ENCODE data around the gene SYDE2. TPM values are rescaled to one million over a fixed set of nuclear protein-coding genes. Genes with fewer than 3 reads are reported as not detected.
A peak's percentile ranks its signal among the peaks of the same experiment; 100 is the strongest.
"Not testable (repeated sequence)": the region's sequence is repeated elsewhere in the genome, so short reads cannot be mapped to it uniquely, and the experiment has no call there.

Gene SYDE2, protein sequence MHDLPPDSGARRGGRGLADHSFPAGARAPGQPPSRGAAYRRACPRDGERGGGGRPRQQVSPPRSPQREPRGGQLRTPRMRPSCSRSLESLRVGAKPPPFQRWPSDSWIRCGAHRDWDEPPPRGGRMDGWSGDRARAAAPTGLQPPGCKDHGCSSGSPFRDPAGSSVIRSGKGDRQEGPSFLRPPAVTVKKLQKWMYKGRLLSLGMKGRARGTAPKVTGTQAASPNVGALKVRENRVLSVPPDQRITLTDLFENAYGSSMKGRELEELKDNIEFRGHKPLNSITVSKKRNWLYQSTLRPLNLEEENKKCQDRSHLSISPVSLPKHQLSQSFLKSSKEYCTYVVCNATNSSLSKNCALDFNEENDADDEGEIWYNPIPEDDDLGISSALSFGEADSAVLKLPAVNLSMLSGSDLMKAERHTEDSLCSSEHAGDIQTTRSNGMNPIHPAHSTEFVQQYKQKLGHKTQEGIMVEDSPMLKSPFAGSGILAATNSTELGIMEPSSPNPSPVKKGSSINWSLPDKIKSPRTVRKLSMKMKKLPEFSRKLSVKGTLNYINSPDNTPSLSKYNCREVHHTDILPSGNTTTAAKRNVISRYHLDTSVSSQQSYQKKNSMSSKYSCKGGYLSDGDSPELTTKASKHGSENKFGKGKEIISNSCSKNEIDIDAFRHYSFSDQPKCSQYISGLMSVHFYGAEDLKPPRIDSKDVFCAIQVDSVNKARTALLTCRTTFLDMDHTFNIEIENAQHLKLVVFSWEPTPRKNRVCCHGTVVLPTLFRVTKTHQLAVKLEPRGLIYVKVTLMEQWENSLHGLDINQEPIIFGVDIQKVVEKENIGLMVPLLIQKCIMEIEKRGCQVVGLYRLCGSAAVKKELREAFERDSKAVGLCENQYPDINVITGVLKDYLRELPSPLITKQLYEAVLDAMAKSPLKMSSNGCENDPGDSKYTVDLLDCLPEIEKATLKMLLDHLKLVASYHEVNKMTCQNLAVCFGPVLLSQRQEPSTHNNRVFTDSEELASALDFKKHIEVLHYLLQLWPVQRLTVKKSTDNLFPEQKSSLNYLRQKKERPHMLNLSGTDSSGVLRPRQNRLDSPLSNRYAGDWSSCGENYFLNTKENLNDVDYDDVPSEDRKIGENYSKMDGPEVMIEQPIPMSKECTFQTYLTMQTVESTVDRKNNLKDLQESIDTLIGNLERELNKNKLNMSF
- total RNA-seq = 10.7 TPM

DNA sequence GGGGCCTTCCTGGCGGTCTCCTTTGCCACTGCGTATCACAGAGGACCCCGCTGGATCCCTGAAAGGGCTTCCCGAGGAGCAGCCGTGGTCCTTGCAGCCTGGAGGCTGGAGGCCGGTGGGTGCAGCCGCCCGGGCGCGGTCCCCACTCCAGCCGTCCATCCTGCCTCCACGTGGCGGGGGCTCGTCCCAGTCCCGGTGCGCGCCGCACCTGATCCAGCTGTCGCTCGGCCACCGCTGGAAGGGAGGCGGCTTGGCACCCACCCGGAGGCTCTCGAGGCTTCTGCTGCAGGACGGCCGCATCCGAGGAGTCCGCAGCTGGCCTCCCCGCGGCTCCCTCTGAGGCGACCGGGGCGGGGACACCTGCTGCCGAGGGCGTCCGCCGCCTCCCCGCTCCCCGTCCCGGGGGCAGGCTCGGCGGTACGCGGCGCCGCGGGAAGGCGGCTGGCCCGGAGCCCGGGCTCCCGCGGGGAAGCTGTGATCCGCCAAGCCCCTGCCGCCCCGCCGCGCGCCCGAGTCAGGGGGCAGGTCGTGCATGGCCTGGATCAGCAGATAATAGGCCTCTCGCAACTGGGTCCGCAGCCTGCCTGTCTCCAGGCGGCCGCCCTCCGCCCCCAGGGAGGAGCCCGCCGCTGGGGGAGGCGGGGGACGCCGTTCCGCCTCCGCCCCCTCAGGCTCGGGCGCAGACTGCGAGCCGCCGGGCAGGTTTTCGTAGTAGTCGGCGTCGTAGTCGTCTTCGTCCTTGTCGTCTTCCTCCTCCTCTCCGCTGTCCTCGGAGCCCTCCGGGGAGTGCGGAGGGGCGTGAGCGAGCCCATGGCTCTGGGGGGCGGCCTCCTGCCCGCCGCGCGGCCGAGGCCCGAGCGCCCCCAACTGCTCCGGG lies at the start of gene SYDE2:
Gene SYDE2, minus strand, starts transcription at position 554 of the 877 bp plus-strand sequence. Its CDS starts 20 bp downstream, at position 534.
- peaks cover 19% of the 10 kb centered on the region for H3K4me1 ChIP-seq (ENCODE audit: insufficient read depth, low read length)
- no peaks in the 10 kb centered on the region for H3K9me3 ChIP-seq (ENCODE audit: low read depth, low read length)
- H3K27me3 ChIP-seq (ENCODE audit: insufficient read depth, low read length) = peaks cover 57% of the 10 kb centered on the region
- H3K4me3 ChIP-seq (ENCODE audit: low read length) = peak within 1 kb of the TSS; percentile 49

DNA sequence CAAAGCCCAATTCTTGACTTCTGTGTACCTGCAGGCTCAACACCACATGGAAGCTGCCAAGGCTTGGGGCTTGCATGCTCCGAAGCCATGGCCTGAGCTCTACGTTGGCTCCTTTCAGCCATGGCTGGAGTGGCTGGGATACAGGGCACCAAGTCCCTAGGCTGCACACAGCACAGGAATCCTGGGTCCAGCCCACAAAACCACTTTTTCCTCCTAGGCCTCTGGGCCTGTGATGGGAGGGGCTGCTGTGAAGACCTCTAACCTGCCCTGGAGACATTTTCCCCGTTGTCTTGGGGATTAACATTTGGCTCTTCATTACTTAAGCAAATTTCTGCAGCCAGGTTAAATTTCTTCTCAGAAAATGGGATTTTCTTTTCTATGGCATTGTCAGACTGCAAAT lies 48.2 kb upstream of the SYDE2 start:
- H3K4me3 ChIP-seq (ENCODE audit: low read length); H3K4me1 ChIP-seq (ENCODE audit: insufficient read depth, low read length); H3K9me3 ChIP-seq (ENCODE audit: low read depth, low read length); H3K27me3 ChIP-seq (ENCODE audit: insufficient read depth, low read length): not testable (repeated sequence)

DNA sequence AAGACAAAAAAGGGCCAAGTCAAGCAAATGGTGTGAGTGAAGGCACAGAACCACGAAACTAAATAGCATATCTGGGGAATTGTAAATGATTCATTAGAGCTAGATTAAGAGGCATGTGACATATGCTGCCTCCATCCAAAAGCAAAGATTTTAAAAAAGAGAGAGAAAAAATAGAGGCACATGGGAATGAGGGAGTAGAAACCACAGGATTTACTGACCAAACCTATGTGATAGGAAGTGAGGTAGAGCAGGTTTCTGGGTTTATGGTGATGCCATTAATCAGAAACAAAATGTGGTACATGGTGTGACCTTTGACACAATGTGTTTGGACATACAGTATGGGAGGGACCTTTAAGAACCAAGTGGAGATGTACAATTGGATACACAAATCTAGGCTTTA lies 45.1 kb upstream of the SYDE2 start:
- H3K4me1 ChIP-seq (ENCODE audit: insufficient read depth, low read length) = no peaks in the 10 kb centered on the region
- no peaks in the 10 kb centered on the region for H3K27me3 ChIP-seq (ENCODE audit: insufficient read depth, low read length)
- no peak overlapping the region for H3K4me3 ChIP-seq (ENCODE audit: low read length)
- H3K9me3 ChIP-seq (ENCODE audit: low read depth, low read length) = no peaks in the 10 kb centered on the region

DNA sequence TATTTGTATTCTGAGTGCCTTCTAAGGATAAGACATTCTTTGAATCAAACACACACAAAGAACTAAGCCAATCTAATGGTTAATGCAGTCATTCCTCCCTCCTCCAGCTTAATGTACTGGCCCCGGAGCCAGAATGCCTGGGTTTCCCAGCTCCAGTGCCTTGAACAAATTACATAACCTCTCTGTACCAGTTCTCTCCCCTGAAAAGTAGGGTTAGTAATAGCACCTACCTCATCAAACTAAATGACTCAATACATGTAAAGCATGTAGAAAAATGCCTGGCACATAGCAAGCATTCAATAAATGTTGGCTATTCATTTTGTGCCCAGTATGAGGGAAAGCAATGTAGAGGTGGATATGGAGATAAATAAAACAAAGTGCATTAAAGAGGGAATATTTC lies 44.6 kb upstream of the SYDE2 start:
- no peaks in the 10 kb centered on the region for H3K27me3 ChIP-seq (ENCODE audit: insufficient read depth, low read length)
- no peak overlapping the region for H3K4me3 ChIP-seq (ENCODE audit: low read length)
- no peaks in the 10 kb centered on the region for H3K4me1 ChIP-seq (ENCODE audit: insufficient read depth, low read length)
- H3K9me3 ChIP-seq (ENCODE audit: low read depth, low read length) = no peaks in the 10 kb centered on the region

DNA sequence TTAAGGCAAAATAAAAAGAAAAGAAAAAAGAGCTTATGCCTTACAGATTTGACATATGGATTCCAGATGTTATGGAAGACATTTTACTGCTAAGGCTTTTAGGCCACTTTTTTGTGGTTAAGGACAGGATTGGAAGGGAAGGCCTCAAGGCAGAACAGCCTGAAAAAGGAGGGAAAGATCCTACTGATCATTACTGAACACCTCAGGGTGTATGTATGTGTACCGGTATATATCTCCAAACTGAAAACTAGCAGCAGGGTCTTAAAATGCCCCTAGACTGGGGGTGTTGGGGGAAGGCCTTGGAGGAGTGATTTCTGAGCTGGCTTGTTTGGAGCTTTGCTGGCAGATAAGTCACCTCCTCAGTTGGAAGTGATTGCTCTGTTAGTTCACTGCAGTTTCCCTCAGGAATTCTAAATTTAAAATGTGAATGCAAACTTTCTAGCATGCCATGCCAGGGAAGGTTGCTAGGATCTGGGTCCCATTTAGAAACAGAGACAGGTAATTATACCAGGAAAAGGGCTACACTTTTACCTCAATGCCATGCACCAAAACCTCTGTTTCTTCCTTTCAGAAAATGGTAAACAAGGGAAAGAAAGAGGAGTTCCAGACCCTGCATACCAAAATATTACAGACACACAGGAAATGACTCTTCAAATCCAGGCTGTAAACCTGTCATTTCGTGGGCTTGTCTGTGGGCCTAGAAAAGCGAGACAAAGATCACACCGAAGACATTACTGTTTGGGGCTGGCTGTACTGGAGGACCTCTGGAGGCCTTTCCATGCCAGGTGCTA lies 43.6 kb upstream of the SYDE2 start:
- Histone ChIP-seq H3K27me3 (ENCODE audit: insufficient read depth, low read length) (no peaks in the 10 kb centered on the region), H3K4me1 (ENCODE audit: insufficient read depth, low read length) (no peaks in the 10 kb centered on the region), H3K9me3 (ENCODE audit: low read depth, low read length) (no peaks in the 10 kb centered on the region), H3K4me3 (ENCODE audit: low read length) (no peak overlapping the region)

DNA sequence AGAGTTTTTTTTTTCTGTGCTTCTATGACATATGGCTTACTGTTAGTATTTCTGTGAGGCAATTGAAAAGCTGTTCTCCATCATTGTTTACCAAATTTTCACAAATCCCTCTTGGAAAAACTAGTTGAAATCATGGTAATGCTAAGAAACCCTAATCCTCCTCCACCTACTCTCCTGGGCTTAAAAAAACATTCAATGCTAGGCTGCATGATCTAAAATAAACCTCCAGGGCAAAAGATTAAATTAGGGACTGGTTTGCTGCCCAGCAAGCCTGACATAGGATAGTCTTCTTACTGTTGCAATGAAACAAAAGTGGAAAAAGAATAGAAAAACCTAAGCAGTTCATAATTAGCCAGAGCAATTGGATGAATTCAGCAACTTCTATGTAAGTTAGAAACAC lies 42.6 kb upstream of the SYDE2 start:
- H3K4me1 ChIP-seq (ENCODE audit: insufficient read depth, low read length) = no peaks in the 10 kb centered on the region
- H3K27me3 ChIP-seq (ENCODE audit: insufficient read depth, low read length) = no peaks in the 10 kb centered on the region
- no peaks in the 10 kb centered on the region for H3K9me3 ChIP-seq (ENCODE audit: low read depth, low read length)
- H3K4me3 ChIP-seq (ENCODE audit: low read length) = no peak overlapping the region

DNA sequence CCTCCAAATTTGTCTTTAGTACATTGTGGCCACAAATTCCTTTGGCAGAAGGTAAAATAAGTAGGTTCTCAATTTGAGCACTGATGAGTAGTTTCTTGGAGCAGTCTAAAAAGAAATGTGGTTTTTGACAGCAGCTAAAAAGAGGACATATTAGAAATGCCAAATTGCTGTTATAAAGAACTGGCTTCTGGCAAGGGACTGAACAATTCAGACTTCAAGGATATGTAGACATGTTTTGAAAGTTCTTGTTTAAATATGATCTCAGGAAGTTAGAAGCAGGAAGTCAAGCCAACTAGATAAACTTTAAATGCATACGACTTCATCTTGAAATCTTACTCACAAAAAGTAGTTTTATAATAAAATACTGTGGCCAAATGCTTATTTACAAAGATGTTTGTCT lies 39.8 kb upstream of the SYDE2 start:
- H3K4me3 ChIP-seq (ENCODE audit: low read length) = no peak overlapping the region

DNA sequence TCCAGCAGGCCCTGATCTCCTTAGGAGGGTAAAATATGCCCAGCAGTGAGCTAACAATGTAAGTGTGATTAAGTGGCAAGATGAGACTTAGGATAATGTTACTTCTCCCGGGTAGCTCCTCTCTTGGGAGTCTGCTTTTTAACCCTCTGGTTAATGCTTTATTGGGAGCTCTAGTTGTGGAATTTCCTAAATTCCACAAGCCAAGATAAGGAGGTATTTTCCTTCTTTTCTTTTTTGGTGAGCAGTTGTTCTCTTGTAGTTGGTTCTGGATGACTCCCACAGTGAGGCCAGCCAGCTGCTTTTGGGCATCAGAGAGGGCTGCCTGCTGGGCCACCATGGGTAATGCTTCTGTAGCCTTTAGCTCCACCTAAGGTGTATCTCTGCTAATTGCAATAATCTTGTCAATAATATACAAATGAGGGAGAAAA lies 39.4 kb upstream of the SYDE2 start:
- H3K4me1 ChIP-seq (ENCODE audit: insufficient read depth, low read length) = no peaks in the 10 kb centered on the region
- no peaks in the 10 kb centered on the region for H3K9me3 ChIP-seq (ENCODE audit: low read depth, low read length)
- no peak overlapping the region for H3K4me3 ChIP-seq (ENCODE audit: low read length)
- no peaks in the 10 kb centered on the region for H3K27me3 ChIP-seq (ENCODE audit: insufficient read depth, low read length)

More for the DNA sequence above, 39.8 kb upstream of the SYDE2 start:
- H3K9me3 ChIP-seq (ENCODE audit: low read depth, low read length) = no peaks in the 10 kb centered on the region
- H3K27me3 ChIP-seq (ENCODE audit: insufficient read depth, low read length) = no peaks in the 10 kb centered on the region
- H3K4me1 ChIP-seq (ENCODE audit: insufficient read depth, low read length) = no peaks in the 10 kb centered on the region

DNA sequence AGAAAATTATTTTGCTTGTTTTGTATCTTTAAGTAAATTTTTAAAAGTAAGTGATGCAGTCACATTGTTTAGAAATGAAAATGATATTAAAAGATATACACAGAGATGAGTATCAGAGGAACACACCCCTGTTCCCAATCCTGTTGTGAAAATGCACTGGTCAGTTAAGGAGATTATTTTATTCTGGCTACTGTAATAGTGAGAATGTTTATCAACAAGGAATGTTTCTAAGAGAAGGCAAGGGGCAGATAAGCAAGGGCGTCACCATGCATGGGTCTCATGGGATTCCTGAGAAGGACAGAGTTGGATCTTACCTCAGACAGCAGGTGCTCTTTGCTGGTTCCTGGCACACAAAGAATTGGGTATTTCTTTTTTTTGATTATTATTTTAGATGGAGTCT lies 36.8 kb upstream of the SYDE2 start:
- no peak overlapping the region for H3K4me3 ChIP-seq (ENCODE audit: low read length)
- no peaks in the 10 kb centered on the region for H3K27me3 ChIP-seq (ENCODE audit: insufficient read depth, low read length)
- H3K4me1 ChIP-seq (ENCODE audit: insufficient read depth, low read length) = no peaks in the 10 kb centered on the region
- no peaks in the 10 kb centered on the region for H3K9me3 ChIP-seq (ENCODE audit: low read depth, low read length)

DNA sequence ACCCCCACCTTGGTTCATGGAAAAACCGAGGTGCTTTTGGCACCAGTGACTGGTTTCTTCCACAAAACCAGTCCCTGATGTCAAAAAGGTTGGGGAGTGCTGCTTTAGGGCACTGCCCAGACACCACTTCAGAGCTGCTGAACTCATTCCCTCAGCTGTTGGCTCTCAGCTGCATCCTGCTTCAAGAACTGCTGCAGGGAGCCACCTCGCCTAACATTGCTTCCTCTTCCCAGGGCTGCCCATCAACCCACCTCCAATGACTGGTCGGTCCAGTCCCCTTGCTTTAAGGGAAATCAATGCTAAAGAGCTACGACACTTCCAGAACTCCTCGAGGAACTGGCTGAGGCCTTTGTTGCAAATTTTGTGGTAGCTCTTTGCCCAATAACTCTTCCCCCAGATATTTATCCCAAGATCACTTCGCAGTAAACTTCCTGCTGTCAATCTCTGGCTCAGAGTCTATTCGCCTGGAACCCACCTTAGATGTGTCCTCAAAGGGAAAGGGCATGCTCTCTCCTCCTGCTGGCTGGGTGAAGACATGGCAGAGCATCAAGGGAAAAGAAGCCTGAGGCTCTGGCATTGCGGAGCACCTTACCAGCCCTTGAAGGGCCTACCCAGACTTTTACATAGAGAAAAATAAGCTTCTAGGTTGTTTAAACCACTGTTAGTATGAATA lies 29.6 kb upstream of the SYDE2 start:
- H3K4me1 ChIP-seq (ENCODE audit: insufficient read depth, low read length) = no peaks in the 10 kb centered on the region
- no peaks in the 10 kb centered on the region for H3K27me3 ChIP-seq (ENCODE audit: insufficient read depth, low read length)
- H3K9me3 ChIP-seq (ENCODE audit: low read depth, low read length) = no peaks in the 10 kb centered on the region
- H3K4me3 ChIP-seq (ENCODE audit: low read length) = no peak overlapping the region

DNA sequence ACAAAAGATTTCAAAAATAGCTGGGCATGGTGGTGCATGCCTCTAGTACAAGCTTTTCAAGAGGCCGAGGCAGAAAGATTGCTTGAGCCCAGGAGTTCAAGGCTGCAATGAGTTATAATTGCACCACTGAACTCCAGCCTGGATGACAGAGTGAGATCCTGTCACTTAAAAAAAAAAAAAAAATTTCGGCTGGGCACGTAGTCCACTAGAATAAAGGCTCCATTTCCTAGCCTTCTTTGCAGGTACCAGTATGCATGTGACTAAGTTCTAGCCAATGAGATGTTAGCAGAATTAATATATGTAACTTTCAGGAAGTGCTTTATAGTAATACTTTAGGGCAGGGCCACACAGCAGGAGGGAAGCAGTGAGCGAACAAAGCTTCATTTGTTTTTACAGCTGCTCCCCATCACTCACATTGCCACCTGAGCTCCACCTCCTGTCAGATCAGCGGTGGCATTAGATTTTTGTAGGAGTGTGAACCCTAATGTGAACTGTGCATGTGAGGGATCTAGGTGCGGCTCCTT lies 28.8 kb upstream of the SYDE2 start:
- Histone ChIP-seq H3K27me3 (ENCODE audit: insufficient read depth, low read length) (no peaks in the 10 kb centered on the region), H3K9me3 (ENCODE audit: low read depth, low read length) (no peaks in the 10 kb centered on the region), H3K4me1 (ENCODE audit: insufficient read depth, low read length) (no peaks in the 10 kb centered on the region), H3K4me3 (ENCODE audit: low read length) (no peak overlapping the region)

DNA sequence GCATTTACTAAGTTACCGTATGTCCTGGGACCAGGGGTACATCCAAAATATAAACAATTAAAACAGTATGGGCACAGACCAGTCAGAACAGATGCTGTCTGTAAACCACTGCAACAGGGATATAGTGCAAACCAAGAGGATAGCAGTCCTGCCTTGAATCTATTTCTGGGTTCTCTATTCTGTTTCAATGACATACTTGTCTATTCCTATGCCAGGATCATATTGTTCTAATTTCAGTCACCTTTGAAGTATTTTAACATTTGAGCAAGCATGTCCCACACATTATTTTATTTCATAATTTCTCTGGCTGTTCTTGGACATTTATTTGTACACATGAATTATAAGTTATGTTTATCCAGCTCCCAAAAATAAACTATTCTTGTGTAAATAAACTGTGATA lies 28.2 kb upstream of the SYDE2 start:
- H3K9me3 ChIP-seq (ENCODE audit: low read depth, low read length) = no peaks in the 10 kb centered on the region
- no peaks in the 10 kb centered on the region for H3K4me1 ChIP-seq (ENCODE audit: insufficient read depth, low read length)
- H3K27me3 ChIP-seq (ENCODE audit: insufficient read depth, low read length) = no peaks in the 10 kb centered on the region
- no peak overlapping the region for H3K4me3 ChIP-seq (ENCODE audit: low read length)
